GM12891 (cell line): ENCODE measurements around the gene ARRB1.
"Not testable (repeated sequence)": the region's sequence is repeated elsewhere in the genome, so short reads cannot be mapped to it uniquely, and the experiment has no call there.

ENCODE experiments used
- PAX5 ChIP-seq: IDR thresholded peaks from 2 replicates; pipeline ENCODE4 v1.6.1; 2011; ENCODE audit warnings: low read length, moderate library complexity, mild to moderate bottlenecking; ENCODE audit not compliant: insufficient read depth, severe bottlenecking
- POLR2A ChIP-seq: IDR thresholded peaks from 2 replicates; pipeline ENCODE4 v1.6.1; 2011; ENCODE audit warnings: low read depth, low read length, control low read depth
- POLR2AphosphoS5 ChIP-seq: IDR thresholded peaks from 2 replicates; pipeline ENCODE4 v1.6.1; 2011; ENCODE audit warnings: low read depth, low read length, control low read depth
- POU2F2 ChIP-seq: IDR thresholded peaks from 2 replicates; pipeline ENCODE4 v1.6.1; 2011; ENCODE audit warnings: low read depth, mild to moderate bottlenecking, control low read depth, low read length, moderate library complexity
- SPI1 ChIP-seq: IDR thresholded peaks from 2 replicates; pipeline ENCODE4 v1.6.1; 2011; ENCODE audit warnings: low read depth, low read length, control low read depth
- TAF1 ChIP-seq: IDR thresholded peaks from 2 replicates; pipeline ENCODE4 v1.6.1; 2011; ENCODE audit warnings: low read depth, low read length, control low read depth

GRCh38 chr11:75330886-75331285, 20.6 kb downstream of the ARRB1 start:
- TF ChIP-seq POLR2AphosphoS5, POLR2A, TAF1, SPI1, PAX5, POU2F2: not testable (repeated sequence)
